Endothelial cell of umbilical vein (primary cell): Measurements from ENCODE around the gene TULP4. TPM values are rescaled to one million over a fixed set of nuclear protein-coding genes. Genes with fewer than 3 reads are reported as not detected.

Source experiments
- BruUV-seq: library from RNA; stranded (reverse); fragments of 400-500 nt; replicated peaks from 2 replicates; lab custom pipeline; 2021; lab: Mats Ljungman, UMichigan
- CTCF ChIA-PET: fragments of 300-600, 350-600 bp; sonication (Branson Sonifier 250); formaldehyde crosslinking; loops from one replicate; lab custom pipeline; 2021; ENCODE audit warnings: antibody characterized with exemption, inconsistent platforms; lab: Charles Lee
- POLR2A ChIA-PET: fragments of 300-600, 350-600 bp; sonication (Branson Sonifier 250); formaldehyde crosslinking; loops from one replicate; lab custom pipeline; 2021; ENCODE audit warnings: antibody characterized with exemption, inconsistent platforms; lab: Charles Lee
- DNase-seq: peaks from one replicate; pipeline ENCODE4 v3.0.0-alpha.2; 2011; ENCODE audit warnings: low read depth, low spot score
- FAIRE-seq: peaks from 2 replicates; lab custom pipeline; 2011; peaks lifted over from hg19 to GRCh38; lab: Jason Lieb, UNC
- H2AFZ ChIP-seq: 2 replicates; pipeline ENCODE4 v1.6.0; 2012; ENCODE audit warnings: low read depth, low read length, control low read depth, inconsistent platforms
- H3K27ac ChIP-seq: 2 replicates; pipeline ENCODE4 v1.5.1; 2011; ENCODE audit warnings: low read depth, mild to moderate bottlenecking, control low read depth, low read length, moderate library complexity; ENCODE audit not compliant: insufficient read depth
- H3K27me3 ChIP-seq, 2 experiments: 2 replicates each; pipeline versions ENCODE4 v1.6.0 to v1.6.1; 2011; ENCODE audit warnings: low read length in 2 of 2, mixed read lengths in 1 of 2; ENCODE audit not compliant: control insufficient read depth in 2 of 2, insufficient read depth in 2 of 2
- H3K36me3 ChIP-seq, 2 experiments: 2 replicates in 1 of 2; 3 replicates in 1 of 2; pipeline ENCODE4 v1.5.1; 2011; ENCODE audit warnings: low read length in 2 of 2, mild to moderate bottlenecking in 1 of 2, moderate library complexity in 1 of 2; ENCODE audit not compliant: control insufficient read depth in 2 of 2, insufficient read depth in 2 of 2; ENCODE audit errors: extremely low read depth in 1 of 2
- H3K4me1 ChIP-seq: 3 replicates; pipeline ENCODE4 v1.5.1; 2011; ENCODE audit warnings: mild to moderate bottlenecking, low read length; ENCODE audit not compliant: control insufficient read depth, insufficient read depth; ENCODE audit errors: extremely low read depth
- H3K4me2 ChIP-seq: 2 replicates; pipeline ENCODE4 v1.6.1; 2011; ENCODE audit warnings: low read length, control low read depth, mixed read lengths; ENCODE audit not compliant: insufficient read depth
- H3K4me3 ChIP-seq, 3 experiments: fragments of 200-600 bp in 1 of 3; sonication (generic), shearing (Covaris generic) in 1 of 3; replicated peaks in 1 of 3; 2 replicates each; pipeline ENCODE4 v1.5.1; 2011 to 2016; ENCODE audit warnings: control low read depth in 3 of 3, low read length in 3 of 3, mild to moderate bottlenecking in 2 of 3, inconsistent platforms in 1 of 3, low read depth in 1 of 3, moderate library complexity in 1 of 3; ENCODE audit not compliant: insufficient read depth in 1 of 3
- H3K79me2 ChIP-seq: 2 replicates; pipeline ENCODE4 v1.6.0; 2012; ENCODE audit warnings: low read length, inconsistent platforms; ENCODE audit not compliant: control insufficient read depth, insufficient read depth
- H3K9ac ChIP-seq: replicated peaks from 2 replicates; pipeline ENCODE3; 2011; ENCODE audit warnings: low read length, control low read depth; ENCODE audit not compliant: insufficient read depth; ENCODE audit errors: extremely low read depth
- H3K9me1 ChIP-seq: replicated peaks from 3 replicates; pipeline ENCODE4 v1.6.0; 2011; ENCODE audit warnings: mild to moderate bottlenecking, low read length; ENCODE audit not compliant: control insufficient read depth, insufficient read depth; ENCODE audit errors: extremely low read depth
- H3K9me3 ChIP-seq: replicated peaks from 2 replicates; pipeline ENCODE4 v1.5.1; 2012; ENCODE audit warnings: low read length, inconsistent platforms; ENCODE audit not compliant: control insufficient read depth, insufficient read depth
- H4K20me1 ChIP-seq: replicated peaks from 2 replicates; pipeline ENCODE3; 2011; ENCODE audit warnings: mild to moderate bottlenecking, low read length; ENCODE audit not compliant: control insufficient read depth, insufficient read depth; ENCODE audit errors: extremely low read depth
- FOS ChIP-seq: IDR thresholded peaks from 2 replicates; pipeline ENCODE4 v1.6.1; 2011; ENCODE audit warnings: mild to moderate bottlenecking, low read length, moderate library complexity, borderline replicate concordance; ENCODE audit not compliant: insufficient read depth
- GATA2 ChIP-seq: IDR thresholded peaks from 2 replicates; pipeline ENCODE4 v1.7.0; 2011; ENCODE audit warnings: low read depth, mild to moderate bottlenecking, moderate library complexity, mixed read lengths, low read length; ENCODE audit not compliant: insufficient read length, insufficient read depth
- JUN ChIP-seq: IDR thresholded peaks from 2 replicates; pipeline ENCODE4 v1.6.1; 2011; ENCODE audit warnings: borderline replicate concordance, low read depth; ENCODE audit not compliant: insufficient read length, insufficient read depth
- MAX ChIP-seq: IDR thresholded peaks from 2 replicates; pipeline ENCODE4 v1.6.1; 2011; ENCODE audit not compliant: insufficient read depth, insufficient read length
- MYC ChIP-seq: IDR thresholded peaks from one replicate; pipeline ENCODE4 v1.6.1; 2011; ENCODE audit warnings: mild to moderate bottlenecking, low read depth, low read length
- POLR2AphosphoS5 ChIP-seq: IDR thresholded peaks from 2 replicates; pipeline ENCODE4 v1.6.1; 2012; ENCODE audit warnings: low read depth, mild to moderate bottlenecking, control low read depth, low read length, moderate library complexity; ENCODE audit not compliant: insufficient read depth
- dilution Hi-C: fragments of 300-500 bp; cut with MboI; formaldehyde crosslinking; loops from one replicate; pipeline ENCODE4 v1.15.0; 2019; ENCODE audit warnings: low sequenced_read_pairs; ENCODE audit not compliant: extremely low pct_ligation_motif_present
- intact Hi-C: fragments of 100-400 bp; cut with micrococcal nuclease; formaldehyde crosslinking; loops from one replicate; pipeline ENCODE4 v1.10.0; 2022
- polyA plus RNA-seq, 4 experiments: library from polyadenylated mRNA; depleted of rRNA in 3 of 4; stranded (reverse) in 3 of 4; unstranded in 1 of 4; fragments of >200 nt; gene quantifications; 2 replicates each; pipeline versions ENCODE4 v1.2.1 to v1.2.3, GENCODE V29; 2011 to 2012; ENCODE audit warnings: missing spikeins in 1 of 4
- total RNA-seq: library from RNA; stranded (reverse); gene quantifications from 2 replicates; pipeline ENCODE4 v1.2.3, GENCODE V29; 2021
- TF ChIP-seq, protein P1 (sequence below), 2 donors: IDR thresholded peaks; 1 replicate in 1 of 2; 2 replicates in 1 of 2; pipeline ENCODE4 v1.5.1; 2011; ENCODE audit warnings: low read length in 2 of 2, mild to moderate bottlenecking in 2 of 2, moderate library complexity in 2 of 2, control low read depth in 1 of 2, inconsistent platforms in 1 of 2, low read depth in 1 of 2; ENCODE audit not compliant: insufficient read depth in 1 of 2; ENCODE audit errors: extremely low read depth in 1 of 2

TULP4 gene
- total and polyA plus RNA-seq, 2 donors (not counting 3 experiments of a cell fraction or from before 2014, with no cell fraction given): 10.8 to 55.1 TPM

DNA sequence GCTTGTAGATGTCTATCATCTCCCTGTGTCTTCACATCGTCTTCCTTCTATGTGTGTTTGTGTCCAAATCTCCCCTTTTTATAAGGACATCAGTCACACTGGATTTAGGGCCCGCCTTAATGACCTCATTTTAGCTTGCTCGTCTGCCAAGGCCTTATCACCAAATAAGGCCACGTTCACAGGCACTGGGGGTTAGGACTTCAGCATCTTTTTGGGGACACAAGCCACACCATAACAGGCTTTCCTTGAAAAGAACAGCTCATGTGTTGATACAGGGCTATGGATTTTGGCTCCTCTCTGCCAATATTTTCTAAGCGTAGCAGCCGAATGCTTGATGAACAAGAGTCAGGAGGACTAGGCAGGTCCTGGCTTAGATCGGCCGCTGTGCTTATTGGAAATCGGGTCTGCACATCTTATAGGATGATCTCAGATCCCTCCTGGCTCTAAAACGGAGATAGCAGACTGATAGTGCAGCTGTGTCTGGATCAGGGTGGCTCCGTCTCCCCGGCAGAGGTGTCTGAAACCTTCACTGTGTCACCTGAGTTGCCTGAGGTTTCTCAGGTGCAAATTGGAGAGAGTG lies 231.4 kb downstream of the TULP4 start:
- CTCF ChIA-PET: interaction anchor here (1.0 to 1.1 kb wide), 2 partner anchors 11 to 24 kb away, joined by 3 read pairs; no protein-coding TSS in a partner anchor
- TF ChIP-seq MAX: no peak
- TF ChIP-seq MYC: no peak
- TF ChIP-seq, protein P1, sequence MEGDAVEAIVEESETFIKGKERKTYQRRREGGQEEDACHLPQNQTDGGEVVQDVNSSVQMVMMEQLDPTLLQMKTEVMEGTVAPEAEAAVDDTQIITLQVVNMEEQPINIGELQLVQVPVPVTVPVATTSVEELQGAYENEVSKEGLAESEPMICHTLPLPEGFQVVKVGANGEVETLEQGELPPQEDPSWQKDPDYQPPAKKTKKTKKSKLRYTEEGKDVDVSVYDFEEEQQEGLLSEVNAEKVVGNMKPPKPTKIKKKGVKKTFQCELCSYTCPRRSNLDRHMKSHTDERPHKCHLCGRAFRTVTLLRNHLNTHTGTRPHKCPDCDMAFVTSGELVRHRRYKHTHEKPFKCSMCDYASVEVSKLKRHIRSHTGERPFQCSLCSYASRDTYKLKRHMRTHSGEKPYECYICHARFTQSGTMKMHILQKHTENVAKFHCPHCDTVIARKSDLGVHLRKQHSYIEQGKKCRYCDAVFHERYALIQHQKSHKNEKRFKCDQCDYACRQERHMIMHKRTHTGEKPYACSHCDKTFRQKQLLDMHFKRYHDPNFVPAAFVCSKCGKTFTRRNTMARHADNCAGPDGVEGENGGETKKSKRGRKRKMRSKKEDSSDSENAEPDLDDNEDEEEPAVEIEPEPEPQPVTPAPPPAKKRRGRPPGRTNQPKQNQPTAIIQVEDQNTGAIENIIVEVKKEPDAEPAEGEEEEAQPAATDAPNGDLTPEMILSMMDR (IDR thresholded peaks at IDR 0.05; ENCODE audit: extremely low read depth in 1 of 2, insufficient read depth in 1 of 2, low read depth in 1 of 2, low read length in 2 of 2): no peak
- no peak for TF ChIP-seq JUN
- TF ChIP-seq FOS: no peak
- TF ChIP-seq POLR2AphosphoS5: no peak
- TF ChIP-seq GATA2: no peak
- no peak overlapping the region for H2AFZ ChIP-seq
- intact Hi-C loops: no loop called here
- H3K4me3 ChIP-seq: no peak overlapping the region
- no peaks in the 10 kb centered on the region for H3K9me3 ChIP-seq
- dilution Hi-C loops: no loop called here
- no peaks in the 10 kb centered on the region for H3K9me1 ChIP-seq
- H4K20me1 ChIP-seq: no peaks in the 10 kb centered on the region
- no peaks in the 10 kb centered on the region for H3K36me3 ChIP-seq
- H3K79me2 ChIP-seq: no peaks in the 10 kb centered on the region
- no peak overlapping the region for H3K4me2 ChIP-seq
- H3K4me1 ChIP-seq: no peaks in the 10 kb centered on the region
- BruUV-seq: no TSS peak
- no peak overlapping the region for H3K9ac ChIP-seq
- H3K27ac ChIP-seq: no peak overlapping the region
- POLR2A ChIA-PET: no interaction called here
- H3K27me3 ChIP-seq: peaks cover 7 to 13% of the 10 kb centered on the region in 2 experiments
- FAIRE-seq (no peak), DNase-seq (no peak)
